Islet of Langerhans (tissue), 1 donor: Measurements from ENCODE around the gene HTRA1.

Source experiments
- FAIRE-seq: peaks from one replicate; lab custom pipeline; 2011; peaks lifted over from hg19 to GRCh38; lab: Jason Lieb, UNC

The HTRA1 gene

GRCh38 chr10:122455376-122456079, 5.8 kb upstream of the HTRA1 start:
- no peak for FAIRE-seq

- FAIRE-seq = no peak
These were observed 3.4 kb upstream of the HTRA1 start for GRCh38 chr10:122457934-122458333.

- FAIRE-seq = no peak
These were observed 2.7 kb upstream of the HTRA1 start for GRCh38 chr10:122458693-122459092.

- FAIRE-seq = no peak
These were observed 1.6 kb upstream of the HTRA1 start for GRCh38 chr10:122459561-122460273.

- no peak for FAIRE-seq
These were observed 461 bp upstream of the HTRA1 start for GRCh38 chr10:122460891-122461293.

GRCh38 chr10:122461729-122462532, 578 bp downstream of the HTRA1 start:
- no peak for FAIRE-seq

- FAIRE-seq = no peak
These were observed 1.4 kb downstream of the HTRA1 start for GRCh38 chr10:122462533-122463465.

- no peak for FAIRE-seq
These were observed 2.3 kb downstream of the HTRA1 start for GRCh38 chr10:122463466-122464249.

GRCh38 chr10:122464250-122464510, 2.8 kb downstream of the HTRA1 start:
- FAIRE-seq = no peak

- FAIRE-seq = no peak
These were observed 3.2 kb downstream of the HTRA1 start for GRCh38 chr10:122464586-122464985.

GRCh38 chr10:122465401-122466040, 4.2 kb downstream of the HTRA1 start:
- FAIRE-seq = no peak

- FAIRE-seq = no peak
These were observed 5.6 kb downstream of the HTRA1 start for GRCh38 chr10:122466951-122467381.

GRCh38 chr10:122467701-122468100, 6.3 kb downstream of the HTRA1 start:
- no peak for FAIRE-seq

- no peak for FAIRE-seq
These were observed 7.1 kb downstream of the HTRA1 start for GRCh38 chr10:122468307-122468925.

GRCh38 chr10:122468926-122469781, 7.8 kb downstream of the HTRA1 start:
- no peak for FAIRE-seq

GRCh38 chr10:122469848-122470247, 8.5 kb downstream of the HTRA1 start:
- FAIRE-seq = no peak

- FAIRE-seq = no peak
These were observed 10.3 kb downstream of the HTRA1 start for GRCh38 chr10:122471531-122472177.

- no peak for FAIRE-seq
These were observed 11.8 kb downstream of the HTRA1 start for GRCh38 chr10:122473116-122473515.
